Left hindlimb (tissue), 1 donor: ENCODE results near the gene FASN.
A peak's percentile ranks its signal among the peaks of the same experiment; 100 is the strongest.

Source experiments
- DNase-seq: peaks from one replicate; pipeline ENCODE4 v3.0.0-alpha.2; 2018

The FASN gene

GRCh38 chr17:82072827-82073226 is 25.2 kb downstream of the FASN start:
- DNase-seq, result no peak

DNA sequence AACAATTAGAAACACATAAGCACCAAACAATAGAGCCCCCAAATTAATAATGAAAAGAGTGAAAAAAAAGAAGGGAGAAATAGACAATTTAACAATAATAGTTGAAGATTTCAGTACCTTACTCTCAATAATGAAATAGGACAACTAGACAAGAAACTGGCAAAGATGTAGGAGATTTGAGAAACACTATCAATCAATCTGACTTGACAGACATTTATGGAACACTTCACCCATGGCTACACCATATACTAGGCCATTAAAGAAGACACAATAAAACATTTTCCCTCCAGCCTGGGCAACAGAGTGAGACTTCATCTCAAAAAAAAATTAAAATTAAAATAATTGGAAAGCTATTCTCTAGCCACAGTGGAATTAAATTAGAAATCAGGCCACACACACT is 27.4 kb downstream of the FASN start:
- DNase-seq, result no peak

GRCh38 chr17:82065638-82066303 is 32.3 kb downstream of the FASN start, which contains the start of gene DUS1L:
Gene DUS1L (minus strand): TSS chr17:82065804. CDS start chr17:82065059, 745 bp downstream.
- DNase-seq, result no peak

GRCh38 chr17:82065193-82065637 is 32.8 kb downstream of the FASN start:
- no peak for DNase-seq

DNA sequence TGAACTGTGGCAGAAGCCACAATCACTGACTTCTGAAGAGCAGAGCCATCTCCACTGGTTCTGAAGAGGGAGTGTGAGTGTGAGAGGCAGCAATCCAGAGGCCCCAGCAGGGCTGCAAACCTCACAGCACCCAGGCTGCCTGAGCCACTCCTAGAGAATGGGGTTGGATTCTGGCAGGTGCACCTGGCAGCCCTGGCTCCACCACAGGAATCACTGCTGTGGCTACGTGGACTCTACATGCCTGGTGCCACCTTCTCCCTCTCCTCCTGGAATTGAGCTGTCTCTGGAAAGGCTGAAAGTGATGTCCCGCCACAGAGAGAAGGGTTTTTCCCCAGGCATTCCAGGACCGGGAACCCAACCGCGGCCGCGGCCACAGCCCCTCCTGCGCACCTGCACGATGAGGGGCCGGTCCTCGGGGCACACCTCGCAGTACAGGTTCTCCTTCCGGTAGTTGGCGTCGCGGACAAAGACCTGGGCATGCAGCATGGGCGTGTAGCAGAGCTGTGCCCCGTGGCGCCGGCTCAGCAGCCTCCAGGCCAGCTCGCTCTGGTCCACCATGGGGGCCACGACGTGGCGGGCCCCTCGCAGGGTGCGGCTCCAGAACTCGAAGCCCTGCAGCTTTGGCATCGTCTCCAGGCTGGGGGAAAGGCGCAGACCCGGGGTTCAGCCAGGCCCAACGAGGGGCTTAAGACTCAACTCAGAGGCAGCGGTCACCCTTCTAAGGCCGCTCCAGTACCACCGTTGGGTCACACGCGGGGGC is 33.4 kb downstream of the FASN start:
- no peak for DNase-seq

DNA sequence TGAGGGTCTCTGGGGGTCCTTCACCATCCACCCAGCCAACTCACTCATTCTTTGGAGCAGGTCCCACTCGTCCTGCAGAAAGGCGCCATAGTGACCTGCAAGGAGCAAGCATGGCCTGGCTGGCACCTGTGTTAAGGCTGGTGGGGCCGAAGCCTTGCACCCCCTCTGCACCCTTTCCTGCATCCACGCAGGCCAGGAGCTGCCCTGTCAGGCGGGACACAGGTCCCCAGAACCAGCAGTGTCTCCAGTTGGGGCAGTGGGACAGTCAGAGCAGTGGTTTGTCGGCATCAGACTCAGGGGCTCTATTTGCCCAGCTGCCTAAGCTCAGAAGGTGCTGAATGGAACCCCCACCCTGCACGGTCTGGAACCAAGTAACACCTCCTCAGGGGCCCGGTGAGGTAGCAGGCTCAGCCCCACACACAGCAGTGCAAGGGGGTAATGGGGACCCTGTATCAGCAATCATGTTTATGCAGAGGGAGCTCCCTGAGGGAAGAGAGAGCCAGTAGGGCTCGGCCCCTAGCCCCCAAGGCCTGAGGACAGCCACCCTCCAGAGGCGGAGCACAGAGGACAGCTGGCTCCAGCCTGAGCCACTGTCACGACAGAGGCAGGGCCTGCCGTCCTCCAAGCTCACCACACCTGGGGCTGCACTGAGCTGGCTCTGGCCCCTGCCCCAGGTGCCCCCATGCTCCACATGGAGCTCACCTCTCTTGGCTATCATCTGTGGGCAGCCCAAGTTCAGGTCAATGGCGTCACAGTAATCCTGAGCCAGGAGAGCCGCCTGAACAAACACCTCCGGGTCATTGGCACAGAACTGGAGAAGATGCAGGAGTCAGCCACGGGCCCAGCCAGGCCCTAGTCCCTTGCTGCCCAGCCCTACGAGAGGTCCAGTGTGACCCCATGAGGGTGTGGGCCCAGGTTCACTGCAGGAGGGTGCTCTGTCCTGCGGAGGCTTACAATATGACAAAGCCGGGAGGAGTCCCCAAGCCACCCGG is 34.3 kb downstream of the FASN start:
- DNase-seq, result no peak

DNA sequence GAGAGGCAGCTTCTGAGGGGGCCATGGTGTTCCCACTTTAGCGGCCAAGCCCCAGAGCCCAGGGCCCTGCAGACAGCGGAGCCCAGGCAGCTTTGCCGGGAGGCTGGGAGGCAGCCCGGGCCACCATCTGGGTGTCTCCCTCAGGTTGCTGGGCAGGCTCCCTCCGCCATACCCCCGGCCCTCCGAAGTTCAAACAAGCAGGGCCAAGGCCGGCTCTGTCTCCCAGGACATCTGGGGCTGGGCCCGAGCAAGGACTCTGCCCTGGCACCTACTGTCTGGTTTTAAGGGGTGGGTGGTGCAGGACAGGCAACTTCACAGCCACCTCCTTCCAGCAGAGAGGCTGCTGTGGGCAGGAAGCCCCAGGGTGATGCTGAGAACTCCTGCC is 35.1 kb downstream of the FASN start:
- DNase-seq, result no peak

- no peak for DNase-seq
Observed at GRCh38 chr17:82062076-82062983, 35.7 kb downstream of the FASN start.

DNA sequence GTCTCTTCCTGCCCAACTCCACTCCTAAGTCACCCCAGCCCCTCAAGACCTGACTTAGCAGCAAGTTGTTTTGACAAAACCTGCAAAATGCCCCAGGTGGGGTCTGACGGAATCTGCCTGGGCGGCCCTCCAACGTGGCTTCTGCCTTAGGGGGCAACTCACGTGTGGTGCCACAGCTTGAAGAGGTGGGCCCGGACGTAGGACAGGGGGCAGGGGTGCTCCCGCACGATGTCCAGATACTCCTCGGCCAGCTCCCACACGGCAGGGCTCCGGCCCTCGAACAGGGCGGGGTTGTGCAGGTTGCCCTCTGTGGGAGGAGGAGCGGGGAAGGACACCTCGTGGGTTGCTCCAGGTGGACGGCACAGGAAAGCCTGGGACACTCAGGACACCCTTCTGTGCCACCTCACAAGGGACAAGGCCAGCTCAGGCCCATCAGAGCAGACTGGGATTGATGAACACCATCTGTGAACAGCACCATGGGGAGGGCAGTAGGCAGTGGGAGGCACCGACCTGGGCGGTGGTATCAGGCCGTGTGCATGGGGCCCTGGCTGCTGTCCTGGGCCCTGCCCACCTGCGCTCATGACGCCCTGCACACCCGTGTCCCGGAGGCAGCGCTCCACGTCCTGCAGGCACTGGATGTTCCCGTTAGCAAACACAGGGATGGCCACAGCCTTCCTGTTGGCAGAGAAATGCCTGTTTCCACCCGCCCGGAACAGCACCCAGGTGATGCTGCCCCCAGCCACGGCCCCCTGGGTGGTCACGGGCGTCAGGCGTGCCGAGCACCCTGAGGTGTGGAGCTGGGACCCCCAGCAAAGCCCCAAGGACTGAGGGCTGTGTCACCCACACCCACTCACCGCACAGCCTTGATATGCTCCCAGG is 36.8 kb downstream of the FASN start:
- DNase-seq, result no peak

GRCh38 chr17:82060614-82061013 is 37.4 kb downstream of the FASN start:
- no peak for DNase-seq

DNA sequence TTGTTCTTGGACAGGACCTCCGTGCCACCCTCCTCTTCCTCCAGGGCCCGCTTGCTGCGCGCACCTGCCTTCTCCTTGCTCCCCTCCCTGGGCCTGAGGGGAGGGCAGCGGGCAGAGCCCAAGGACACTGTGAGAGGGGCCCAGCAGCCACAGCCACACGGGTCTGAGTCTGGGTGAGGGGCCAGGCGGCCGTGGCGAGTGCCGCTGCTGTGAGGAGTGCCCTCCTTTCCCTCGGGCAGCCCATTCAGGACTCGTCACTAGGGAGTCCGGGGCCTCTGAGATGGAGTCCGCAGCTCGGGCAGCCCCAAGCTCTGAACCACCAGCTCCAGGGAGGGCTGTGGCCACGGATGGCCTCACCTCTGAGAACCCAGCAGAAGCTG is 38.0 kb downstream of the FASN start:
- DNase-seq, result no peak

- DNase-seq, result no peak
Observed at GRCh38 chr17:82059272-82060000, 38.6 kb downstream of the FASN start.

DNA sequence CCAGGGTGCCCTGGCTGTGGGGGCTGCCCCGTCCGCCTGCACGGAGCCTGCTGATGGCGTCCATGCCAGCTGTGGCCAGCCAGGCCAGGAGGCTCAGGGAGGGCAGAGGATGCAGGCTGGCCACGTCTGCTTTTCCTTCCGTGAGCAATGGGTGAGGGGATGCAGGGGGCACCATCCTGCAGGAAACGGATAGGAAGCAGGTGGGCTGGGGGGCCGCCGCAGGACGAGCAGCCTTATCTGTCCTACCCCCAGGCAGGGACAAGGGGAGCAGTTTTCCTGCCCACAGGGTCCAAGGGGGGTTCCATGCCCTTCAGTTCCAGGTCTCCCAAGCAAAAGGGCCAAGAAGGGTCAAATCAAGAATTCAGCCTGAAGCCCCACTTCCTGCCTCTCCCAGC is 39.2 kb downstream of the FASN start:
- DNase-seq, result no peak

- no peak for DNase-seq
Observed at GRCh38 chr17:82058230-82058854, 39.7 kb downstream of the FASN start.

GRCh38 chr17:82056729-82057621 is 41.1 kb downstream of the FASN start:
- no peak for DNase-seq

- DNase-seq, result no peak
Observed at GRCh38 chr17:82055965-82056728, 41.9 kb downstream of the FASN start.

- peak; percentile 18 for DNase-seq
Observed at GRCh38 chr17:82055023-82055964, 42.7 kb downstream of the FASN start.
